WTC11 (cell line): ENCODE results near the gene FCRL5. TPM values are rescaled to one million over a fixed set of nuclear protein-coding genes. Genes with fewer than 3 reads are reported as not detected.

Experiments used
- ATAC-seq: fragments of 200-7000 bp; cut with Tn5 transposase; 2 replicates; pipeline ENCODE4 v1.10.0; 2021; ENCODE audit warnings: mild to moderate bottlenecking, moderate library complexity
- CTCF ChIA-PET: fragments of 300-600 bp; sonication (Branson Sonifier 250); formaldehyde crosslinking; loops from one replicate; lab custom pipeline; 2021; ENCODE audit warnings: antibody characterized with exemption; lab: Charles Lee
- POLR2A ChIA-PET: fragments of 350-600 bp; sonication (Branson Sonifier 250); formaldehyde crosslinking; loops from one replicate; lab custom pipeline; 2021; ENCODE audit warnings: antibody characterized with exemption; lab: Charles Lee
- DNase-seq: peaks from one replicate; pipeline ENCODE4 v3.0.0; 2021; ENCODE audit warnings: low spot score
- H3K27ac Mint-ChIP-seq: 2 replicates; pipeline ENCODE4 v1.8.0; 2021; ENCODE audit warnings: mixed read lengths
- H3K27me3 Mint-ChIP-seq: 2 replicates; pipeline ENCODE4 v1.8.0; 2021; ENCODE audit warnings: low read depth, mild to moderate bottlenecking, moderate library complexity, mixed read lengths
- H3K36me3 Mint-ChIP-seq: 2 replicates; pipeline ENCODE4 v1.8.0; 2021; ENCODE audit warnings: mixed read lengths
- H3K4me1 Mint-ChIP-seq: 2 replicates; pipeline ENCODE4 v1.8.0; 2022; ENCODE audit warnings: mixed read lengths
- H3K4me3 Mint-ChIP-seq: 2 replicates; pipeline ENCODE4 v1.8.0; 2021; ENCODE audit warnings: mild to moderate bottlenecking, moderate library complexity, mixed read lengths
- H3K9me3 Mint-ChIP-seq: 2 replicates; pipeline ENCODE4 v1.8.0; 2021; ENCODE audit warnings: mixed read lengths
- ATF3 ChIP-seq: sonication (generic); formaldehyde crosslinking; conservative IDR thresholded peaks from 2 replicates; pipeline ENCODE4 v1.8.1; 2022; ENCODE audit warnings: mild to moderate bottlenecking, missing genetic modification reagents
- CBFB ChIP-seq: sonication (generic); formaldehyde crosslinking; IDR thresholded peaks from 2 replicates; pipeline ENCODE4 v1.8.1; 2022; ENCODE audit warnings: mild to moderate bottlenecking, low read depth, missing genetic modification reagents
- ESRRA ChIP-seq: sonication (generic); formaldehyde crosslinking; IDR thresholded peaks from 2 replicates; pipeline ENCODE4 v1.8.1; 2022; ENCODE audit warnings: mild to moderate bottlenecking, missing genetic modification reagents, borderline replicate concordance
- FOXK1 ChIP-seq: sonication (generic); formaldehyde crosslinking; IDR thresholded peaks from 2 replicates; pipeline ENCODE4 v1.8.0; 2022; ENCODE audit warnings: mild to moderate bottlenecking, moderate library complexity, missing genetic modification reagents
- GTF2I ChIP-seq: fragments of 250-450 bp; sonication (Bioruptor Pico); conservative IDR thresholded peaks from 2 replicates; pipeline ENCODE4 v1.4.0; 2021; ENCODE audit warnings: mild to moderate bottlenecking
- NFATC4 ChIP-seq: fragments of 250-450 bp; sonication (Bioruptor Pico); IDR thresholded peaks from 2 replicates; pipeline ENCODE4 v1.9.0; 2021; ENCODE audit warnings: mild to moderate bottlenecking
- NFE2L1 ChIP-seq: sonication (generic); formaldehyde crosslinking; IDR thresholded peaks from 2 replicates; pipeline ENCODE4 v1.8.1; 2023; ENCODE audit warnings: missing genetic modification reagents
- NR1H2 ChIP-seq: sonication (generic); formaldehyde crosslinking; IDR thresholded peaks from 2 replicates; pipeline ENCODE4 v1.9.0; 2021; ENCODE audit warnings: mild to moderate bottlenecking, moderate library complexity, missing genetic modification reagents
- SMAD3 ChIP-seq: sonication (generic); formaldehyde crosslinking; IDR thresholded peaks from 2 replicates; pipeline ENCODE4 v1.8.0; 2022; ENCODE audit warnings: missing genetic modification reagents, mild to moderate bottlenecking, borderline replicate concordance
- TCF7 ChIP-seq: sonication (generic); formaldehyde crosslinking; IDR thresholded peaks from 2 replicates; pipeline ENCODE4 v1.8.0; 2022; ENCODE audit warnings: mild to moderate bottlenecking, low read depth, missing genetic modification reagents, moderate library complexity
- TEAD1 ChIP-seq: sonication (generic); formaldehyde crosslinking; IDR thresholded peaks from 2 replicates; pipeline ENCODE4 v1.8.0; 2022; ENCODE audit warnings: mild to moderate bottlenecking, missing genetic modification reagents
- ZBTB21 ChIP-seq: sonication (generic); formaldehyde crosslinking; IDR thresholded peaks from 2 replicates; pipeline ENCODE4 v1.8.1; 2023; ENCODE audit warnings: mild to moderate bottlenecking, missing genetic modification reagents, borderline replicate concordance
- ZBTB43 ChIP-seq: sonication (generic); formaldehyde crosslinking; IDR thresholded peaks from 2 replicates; pipeline ENCODE4 v1.8.1; 2023; ENCODE audit warnings: mild to moderate bottlenecking, missing genetic modification reagents
- ZNF121 ChIP-seq: sonication (generic); formaldehyde crosslinking; IDR thresholded peaks from 2 replicates; pipeline ENCODE4 v1.8.0; 2023; ENCODE audit warnings: missing genetic modification reagents
- ZNF219 ChIP-seq: sonication (generic); formaldehyde crosslinking; IDR thresholded peaks from 2 replicates; pipeline ENCODE4 v1.8.0; 2023; ENCODE audit warnings: missing genetic modification reagents, mild to moderate bottlenecking, borderline replicate concordance
- ZNF263 ChIP-seq: sonication (generic); formaldehyde crosslinking; IDR thresholded peaks from 2 replicates; pipeline ENCODE4 v1.8.1; 2022; ENCODE audit warnings: low read depth, mild to moderate bottlenecking, moderate library complexity, missing genetic modification reagents
- ZNF396 ChIP-seq: fragments of 250-450 bp; sonication (Bioruptor Pico); IDR thresholded peaks from 2 replicates; pipeline ENCODE4 v1.8.0; 2021; ENCODE audit warnings: mild to moderate bottlenecking, moderate library complexity, borderline replicate concordance
- ZNF416 ChIP-seq: fragments of 250-450 bp; sonication (Bioruptor Pico); IDR thresholded peaks from 2 replicates; pipeline ENCODE4 v1.9.0; 2021; ENCODE audit warnings: mild to moderate bottlenecking, inconsistent platforms
- total RNA-seq: library from RNA; stranded (reverse); gene quantifications from 3 replicates; pipeline ENCODE4 v1.2.3, GENCODE V29; 2021
- TF ChIP-seq, protein P1 (sequence below): sonication (generic); formaldehyde crosslinking; IDR thresholded peaks from 2 replicates; pipeline ENCODE4 v1.8.0; 2022; ENCODE audit warnings: missing genetic modification reagents
- TF ChIP-seq, protein P2 (sequence below): fragments of 250-450 bp; sonication (Bioruptor Pico); IDR thresholded peaks from 2 replicates; pipeline ENCODE4 v1.9.0; 2021; ENCODE audit warnings: mild to moderate bottlenecking
- TF ChIP-seq, protein P3 (sequence below): fragments of 250-450 bp; sonication (Bioruptor Pico); IDR thresholded peaks from 2 replicates; pipeline ENCODE4 v2.1.2; 2022; ENCODE audit warnings: mild to moderate bottlenecking, moderate library complexity

FCRL5 gene
- total RNA-seq, 1 experiment from 2014 or later = 0.70 TPM

GRCh38 chr1:157482174-157482573 lies 70.1 kb downstream of the FCRL5 start (continued):
- TF ChIP-seq, protein P1, sequence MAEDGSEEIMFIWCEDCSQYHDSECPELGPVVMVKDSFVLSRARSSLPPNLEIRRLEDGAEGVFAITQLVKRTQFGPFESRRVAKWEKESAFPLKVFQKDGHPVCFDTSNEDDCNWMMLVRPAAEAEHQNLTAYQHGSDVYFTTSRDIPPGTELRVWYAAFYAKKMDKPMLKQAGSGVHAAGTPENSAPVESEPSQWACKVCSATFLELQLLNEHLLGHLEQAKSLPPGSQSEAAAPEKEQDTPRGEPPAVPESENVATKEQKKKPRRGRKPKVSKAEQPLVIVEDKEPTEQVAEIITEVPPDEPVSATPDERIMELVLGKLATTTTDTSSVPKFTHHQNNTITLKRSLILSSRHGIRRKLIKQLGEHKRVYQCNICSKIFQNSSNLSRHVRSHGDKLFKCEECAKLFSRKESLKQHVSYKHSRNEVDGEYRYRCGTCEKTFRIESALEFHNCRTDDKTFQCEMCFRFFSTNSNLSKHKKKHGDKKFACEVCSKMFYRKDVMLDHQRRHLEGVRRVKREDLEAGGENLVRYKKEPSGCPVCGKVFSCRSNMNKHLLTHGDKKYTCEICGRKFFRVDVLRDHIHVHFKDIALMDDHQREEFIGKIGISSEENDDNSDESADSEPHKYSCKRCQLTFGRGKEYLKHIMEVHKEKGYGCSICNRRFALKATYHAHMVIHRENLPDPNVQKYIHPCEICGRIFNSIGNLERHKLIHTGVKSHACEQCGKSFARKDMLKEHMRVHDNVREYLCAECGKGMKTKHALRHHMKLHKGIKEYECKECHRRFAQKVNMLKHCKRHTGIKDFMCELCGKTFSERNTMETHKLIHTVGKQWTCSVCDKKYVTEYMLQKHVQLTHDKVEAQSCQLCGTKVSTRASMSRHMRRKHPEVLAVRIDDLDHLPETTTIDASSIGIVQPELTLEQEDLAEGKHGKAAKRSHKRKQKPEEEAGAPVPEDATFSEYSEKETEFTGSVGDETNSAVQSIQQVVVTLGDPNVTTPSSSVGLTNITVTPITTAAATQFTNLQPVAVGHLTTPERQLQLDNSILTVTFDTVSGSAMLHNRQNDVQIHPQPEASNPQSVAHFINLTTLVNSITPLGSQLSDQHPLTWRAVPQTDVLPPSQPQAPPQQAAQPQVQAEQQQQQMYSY (CRISPR knock-in tag) = no peak
- TF ChIP-seq ZNF416 (CRISPR knock-in tag) = no peak
- TF ChIP-seq NR1H2 (CRISPR knock-in tag) = no peak
- TF ChIP-seq, all 79 proteins: peak for 0

DNA sequence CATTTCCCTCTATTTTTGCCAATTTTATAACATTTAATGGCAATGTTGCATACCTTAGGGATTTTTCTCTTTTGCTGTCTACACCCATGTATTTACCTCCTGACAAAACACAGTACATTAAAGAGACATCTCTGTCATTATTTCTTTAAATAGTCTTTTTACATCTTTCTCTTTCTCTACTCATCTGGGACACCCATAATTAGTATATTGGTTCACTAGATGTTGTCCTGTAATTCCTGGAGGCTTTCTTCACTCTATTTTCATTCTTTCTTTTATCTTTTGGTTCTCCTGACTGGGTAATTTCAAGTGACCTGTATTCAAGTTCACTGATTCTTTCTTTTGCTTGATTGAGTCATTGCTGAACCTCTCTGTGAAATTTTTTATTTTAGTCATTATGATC lies 74.3 kb downstream of the FCRL5 start:
- Mint-ChIP-seq H3K27ac (no peak overlapping the region), H3K9me3 (peaks cover 47% of the 10 kb centered on the region), H3K27me3 (no peaks in the 10 kb centered on the region), H3K36me3 (peaks cover 11% of the 10 kb centered on the region; the same call in 1 of the 2 replicates), H3K4me1 (no peaks in the 10 kb centered on the region), H3K4me3 (no peak overlapping the region)
- ChIA-PET POLR2A (no interaction called here), CTCF (no interaction called here)
- TF ChIP-seq SMAD3 (no peak), CBFB (no peak), ZNF219 (CRISPR knock-in tag) (no peak), ZNF263 (no peak), TEAD1 (CRISPR knock-in tag) (no peak), ZNF121 (CRISPR knock-in tag) (no peak), NFATC4 (no peak), ZBTB43 (CRISPR knock-in tag) (no peak)
- ATAC-seq (no peak), DNase-seq (no peak)

DNA sequence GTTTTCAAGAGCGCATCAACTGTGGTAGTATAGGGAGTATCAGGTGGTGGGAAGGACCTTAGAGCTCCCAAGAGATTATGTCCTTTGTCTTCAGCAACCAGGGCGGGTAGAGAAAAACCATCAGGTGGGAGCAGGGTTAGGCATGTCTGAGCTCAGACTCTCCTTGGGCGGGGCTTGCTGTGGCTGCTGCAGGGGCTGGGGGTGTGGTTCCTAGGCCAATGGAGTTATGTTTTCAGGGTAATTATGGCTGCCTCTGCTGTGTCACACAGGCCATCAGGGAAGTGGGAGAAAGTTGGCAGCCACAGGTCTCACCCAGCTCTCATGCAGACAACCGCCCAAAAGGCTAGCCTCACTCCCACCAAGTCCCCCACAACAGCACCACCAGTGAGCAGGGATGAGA lies 74.9 kb downstream of the FCRL5 start:
- peaks cover under 1% of the 10 kb centered on the region for H3K4me1 Mint-ChIP-seq
- H3K36me3 Mint-ChIP-seq = peaks cover 11% of the 10 kb centered on the region; the same call in 1 of the 2 replicates
- TF ChIP-seq ESRRA (no peak), ZNF416 (CRISPR knock-in tag) (no peak), ATF3 (no peak), FOXK1 (no peak), CBFB (no peak)
- TF ChIP-seq, protein P2, sequence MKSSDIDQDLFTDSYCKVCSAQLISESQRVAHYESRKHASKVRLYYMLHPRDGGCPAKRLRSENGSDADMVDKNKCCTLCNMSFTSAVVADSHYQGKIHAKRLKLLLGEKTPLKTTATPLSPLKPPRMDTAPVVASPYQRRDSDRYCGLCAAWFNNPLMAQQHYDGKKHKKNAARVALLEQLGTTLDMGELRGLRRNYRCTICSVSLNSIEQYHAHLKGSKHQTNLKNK (CRISPR knock-in tag) = no peak
- DNase-seq = no peak
- ChIA-PET POLR2A (no interaction called here), CTCF (no interaction called here)
- H3K4me3 Mint-ChIP-seq = no peak overlapping the region
- H3K27ac Mint-ChIP-seq = no peak overlapping the region
- ATAC-seq = no peak
- peaks cover 47% of the 10 kb centered on the region for H3K9me3 Mint-ChIP-seq
- H3K27me3 Mint-ChIP-seq = no peaks in the 10 kb centered on the region

DNA sequence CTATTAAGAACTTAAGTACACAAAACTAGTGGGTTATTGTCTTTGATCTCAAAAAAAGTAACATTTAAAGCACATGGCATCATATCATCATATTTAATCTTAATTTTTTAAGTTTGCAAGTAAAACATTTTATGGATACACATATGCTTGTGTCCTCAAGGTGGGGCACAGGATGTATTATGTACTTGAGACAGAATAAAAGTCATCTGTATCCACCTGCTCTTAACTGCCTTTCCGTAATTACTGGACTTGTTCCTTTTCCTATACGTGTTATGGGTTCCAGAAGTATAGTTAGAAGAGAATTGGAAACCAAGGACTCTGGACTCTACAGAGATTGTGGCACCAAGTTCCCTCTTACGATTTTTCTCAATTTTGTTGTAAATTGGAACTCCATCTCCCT lies 79.4 kb downstream of the FCRL5 start:
- ATAC-seq (no peak), DNase-seq (no peak)
- peaks cover 31% of the 10 kb centered on the region for H3K4me1 Mint-ChIP-seq
- POLR2A ChIA-PET = no interaction called here
- peaks cover 4% of the 10 kb centered on the region; the same call in 1 of the 2 replicates for H3K36me3 Mint-ChIP-seq
- no peaks in the 10 kb centered on the region for H3K27me3 Mint-ChIP-seq
- CTCF ChIA-PET = no interaction called here
- no peak overlapping the region for H3K27ac Mint-ChIP-seq
- H3K9me3 Mint-ChIP-seq = peaks cover 26% of the 10 kb centered on the region
- no peak overlapping the region for H3K4me3 Mint-ChIP-seq
- TF ChIP-seq ZBTB21 (no peak), ZNF396 (CRISPR knock-in tag) (no peak), ESRRA (no peak), GTF2I (CRISPR knock-in tag) (no peak), TCF7 (CRISPR knock-in tag) (no peak), NFE2L1 (CRISPR knock-in tag) (no peak)
- TF ChIP-seq, protein P1 (CRISPR knock-in tag) = no peak
- TF ChIP-seq, protein P2 (CRISPR knock-in tag) = no peak
- TF ChIP-seq, protein P3, sequence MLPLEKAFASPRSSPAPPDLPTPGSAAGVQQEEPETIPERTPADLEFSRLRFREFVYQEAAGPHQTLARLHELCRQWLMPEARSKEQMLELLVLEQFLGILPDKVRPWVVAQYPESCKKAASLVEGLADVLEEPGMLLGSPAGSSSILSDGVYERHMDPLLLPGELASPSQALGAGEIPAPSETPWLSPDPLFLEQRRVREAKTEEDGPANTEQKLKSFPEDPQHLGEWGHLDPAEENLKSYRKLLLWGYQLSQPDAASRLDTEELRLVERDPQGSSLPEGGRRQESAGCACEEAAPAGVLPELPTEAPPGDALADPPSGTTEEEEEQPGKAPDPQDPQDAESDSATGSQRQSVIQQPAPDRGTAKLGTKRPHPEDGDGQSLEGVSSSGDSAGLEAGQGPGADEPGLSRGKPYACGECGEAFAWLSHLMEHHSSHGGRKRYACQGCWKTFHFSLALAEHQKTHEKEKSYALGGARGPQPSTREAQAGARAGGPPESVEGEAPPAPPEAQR (CRISPR knock-in tag) = no peak
